Measurements from ENCODE around the gene RASGRF2.

The RASGRF2 gene

DNA sequence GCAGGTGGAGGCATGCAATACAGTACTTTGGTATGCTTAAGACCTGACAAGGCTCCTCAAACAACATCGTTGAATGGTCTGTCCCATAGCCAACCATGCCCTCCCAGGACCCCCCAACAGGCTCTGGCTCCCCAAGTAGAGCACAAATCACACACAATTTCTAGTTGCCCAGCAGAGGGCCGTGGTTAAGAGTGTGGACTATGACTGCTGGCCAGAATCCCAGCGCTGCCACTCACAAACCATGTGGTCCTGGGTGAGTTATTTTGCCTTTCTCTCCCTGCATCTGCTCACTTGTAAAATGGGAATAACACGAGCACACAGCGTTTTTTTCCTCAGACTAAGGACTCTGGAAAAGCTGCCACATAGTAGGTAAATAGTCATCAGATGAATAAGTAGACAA lies 279.4 kb downstream of the RASGRF2 start:
- TF ChIP-seq ZFX (IDR thresholded peaks at IDR 0.05; ENCODE audit: borderline replicate concordance) = no peak
- TF ChIP-seq, protein P1, sequence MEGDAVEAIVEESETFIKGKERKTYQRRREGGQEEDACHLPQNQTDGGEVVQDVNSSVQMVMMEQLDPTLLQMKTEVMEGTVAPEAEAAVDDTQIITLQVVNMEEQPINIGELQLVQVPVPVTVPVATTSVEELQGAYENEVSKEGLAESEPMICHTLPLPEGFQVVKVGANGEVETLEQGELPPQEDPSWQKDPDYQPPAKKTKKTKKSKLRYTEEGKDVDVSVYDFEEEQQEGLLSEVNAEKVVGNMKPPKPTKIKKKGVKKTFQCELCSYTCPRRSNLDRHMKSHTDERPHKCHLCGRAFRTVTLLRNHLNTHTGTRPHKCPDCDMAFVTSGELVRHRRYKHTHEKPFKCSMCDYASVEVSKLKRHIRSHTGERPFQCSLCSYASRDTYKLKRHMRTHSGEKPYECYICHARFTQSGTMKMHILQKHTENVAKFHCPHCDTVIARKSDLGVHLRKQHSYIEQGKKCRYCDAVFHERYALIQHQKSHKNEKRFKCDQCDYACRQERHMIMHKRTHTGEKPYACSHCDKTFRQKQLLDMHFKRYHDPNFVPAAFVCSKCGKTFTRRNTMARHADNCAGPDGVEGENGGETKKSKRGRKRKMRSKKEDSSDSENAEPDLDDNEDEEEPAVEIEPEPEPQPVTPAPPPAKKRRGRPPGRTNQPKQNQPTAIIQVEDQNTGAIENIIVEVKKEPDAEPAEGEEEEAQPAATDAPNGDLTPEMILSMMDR (IDR thresholded peaks at IDR 0.05) = no peak
- H3K27ac ChIP-seq = no peak overlapping the region

DNA sequence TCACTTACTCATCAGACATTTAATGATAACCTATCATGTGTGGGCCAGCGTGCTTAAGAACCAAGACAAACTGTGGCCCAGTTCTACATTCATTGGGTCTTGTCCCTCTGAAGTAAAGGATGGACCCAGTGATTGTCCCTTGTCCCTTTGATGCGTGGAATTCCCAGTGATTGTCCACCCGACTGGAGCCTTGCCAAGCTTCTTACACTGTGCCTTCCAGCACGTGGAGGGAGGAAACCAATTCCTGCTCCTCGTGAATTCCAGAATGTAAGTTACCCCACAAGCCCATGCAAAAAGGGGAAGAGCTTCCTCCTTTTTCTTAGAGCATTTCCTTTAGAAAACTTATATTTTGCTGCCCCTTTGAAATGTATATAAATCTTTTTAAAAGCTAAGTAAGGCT lies 280.8 kb downstream of the RASGRF2 start:
- no peak overlapping the region for H3K27ac ChIP-seq

DNA sequence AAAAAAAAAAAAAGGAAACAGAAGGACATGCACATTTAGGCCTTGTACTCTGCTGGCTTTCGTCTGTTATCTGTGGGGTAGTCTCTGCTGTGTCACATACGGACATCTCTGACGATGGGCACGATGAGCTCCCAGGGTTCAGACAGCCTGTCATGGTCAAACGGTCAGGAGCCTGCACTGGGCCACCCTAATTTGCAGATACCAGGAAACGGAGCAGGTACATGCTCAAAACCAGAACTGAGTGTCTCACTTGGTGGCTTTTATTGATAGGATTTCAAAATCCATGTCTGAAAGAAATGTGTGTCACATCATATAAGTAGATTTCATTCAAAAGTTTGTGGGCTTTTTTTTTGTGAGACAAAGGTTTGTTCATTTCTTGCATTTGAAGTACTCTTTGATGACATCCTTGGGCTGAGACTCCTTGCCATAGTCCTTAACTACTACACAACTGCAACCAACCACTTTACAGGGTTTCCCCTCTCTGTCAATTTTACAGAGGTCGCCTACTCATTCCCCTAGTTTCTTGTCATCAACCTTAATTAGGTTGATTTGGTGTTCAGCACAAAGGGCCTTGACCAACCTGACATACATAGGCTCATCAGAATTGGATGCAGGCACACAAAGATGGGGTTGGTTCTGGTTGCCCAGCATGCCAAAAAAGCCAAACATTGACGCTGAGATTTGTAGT lies 281.9 kb downstream of the RASGRF2 start:
- TF ChIP-seq ZFX (IDR thresholded peaks at IDR 0.05; ENCODE audit: borderline replicate concordance) = no peak
- TF ChIP-seq, protein P1 (IDR thresholded peaks at IDR 0.05) = no peak
- H3K27ac ChIP-seq = no peak overlapping the region

More for the DNA sequence above, 280.8 kb downstream of the RASGRF2 start:
- TF ChIP-seq, protein P1 (IDR thresholded peaks at IDR 0.05) = no peak
- TF ChIP-seq ZFX (IDR thresholded peaks at IDR 0.05; ENCODE audit: borderline replicate concordance) = no peak

DNA sequence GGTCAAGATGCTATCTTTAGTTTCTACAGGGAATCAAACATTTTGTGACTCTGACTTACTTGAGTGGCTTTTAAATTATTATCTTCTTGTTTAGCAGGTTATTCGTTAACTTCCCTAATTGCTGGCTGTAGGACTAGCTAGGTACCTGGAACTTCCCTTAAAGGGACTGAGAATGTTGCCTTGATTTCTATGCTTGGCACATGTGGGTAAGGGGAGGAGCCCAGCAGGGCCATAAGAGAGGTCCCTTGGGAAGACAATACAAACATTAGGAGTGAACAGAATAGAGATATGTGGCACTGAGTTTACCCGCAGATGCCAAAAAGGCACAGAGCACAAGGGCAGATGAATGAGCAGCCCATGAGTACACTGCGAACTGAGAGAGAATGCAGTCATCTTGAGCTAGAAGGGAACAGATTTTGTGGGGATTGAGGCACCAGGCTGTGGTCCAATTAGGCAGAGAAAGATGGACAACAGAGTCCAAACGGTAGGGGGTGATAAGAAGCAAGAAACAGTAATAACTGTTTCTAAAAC lies 282.8 kb downstream of the RASGRF2 start:
- no peak overlapping the region for H3K27ac ChIP-seq
- TF ChIP-seq, protein P1 (IDR thresholded peaks at IDR 0.05) = no peak
- TF ChIP-seq ZFX (IDR thresholded peaks at IDR 0.05; ENCODE audit: borderline replicate concordance) = no peak

DNA sequence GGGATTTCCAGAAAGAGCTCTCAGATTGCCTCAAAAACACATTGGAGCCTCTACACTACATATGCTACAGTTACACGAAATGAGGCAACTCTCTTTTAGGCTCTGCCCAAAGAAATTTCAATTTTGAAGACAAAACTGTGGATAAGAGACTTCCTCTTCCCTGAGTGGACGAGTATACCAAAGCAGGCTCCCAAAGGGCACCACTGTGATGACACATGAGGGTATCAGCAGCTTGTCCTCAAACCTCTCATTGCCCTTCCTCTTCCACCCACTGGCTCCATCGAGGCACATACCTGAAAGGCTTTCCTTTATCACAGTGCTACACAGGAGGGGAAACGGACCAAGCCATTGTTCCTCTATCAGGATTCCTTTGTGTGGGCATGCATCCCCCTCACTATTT lies 284.3 kb downstream of the RASGRF2 start:
- TF ChIP-seq, protein P1 (IDR thresholded peaks at IDR 0.05) = no peak
- no peak for TF ChIP-seq ZFX (IDR thresholded peaks at IDR 0.05; ENCODE audit: borderline replicate concordance)
- no peak overlapping the region for H3K27ac ChIP-seq

DNA sequence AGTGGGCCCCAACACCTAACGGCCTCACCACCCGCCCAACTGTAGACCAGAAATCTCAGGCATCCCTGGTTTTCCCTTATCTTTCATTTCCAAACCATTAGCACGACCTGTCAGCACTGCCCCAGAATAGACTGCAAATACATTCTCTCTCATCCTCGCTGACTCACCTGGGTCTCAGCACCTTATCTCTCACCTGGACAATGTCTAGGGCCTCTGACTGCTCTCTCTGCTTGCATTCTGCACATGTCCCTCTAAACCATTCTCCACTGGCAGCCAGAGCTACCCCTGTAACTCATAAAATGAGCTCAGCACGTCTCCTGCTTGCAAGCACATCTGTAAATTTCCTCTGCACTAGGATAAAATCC lies 285.7 kb downstream of the RASGRF2 start:
- H3K27ac ChIP-seq = no peak overlapping the region
- no peak for TF ChIP-seq ZFX (IDR thresholded peaks at IDR 0.05; ENCODE audit: borderline replicate concordance)
- TF ChIP-seq, protein P1 (IDR thresholded peaks at IDR 0.05) = no peak

DNA sequence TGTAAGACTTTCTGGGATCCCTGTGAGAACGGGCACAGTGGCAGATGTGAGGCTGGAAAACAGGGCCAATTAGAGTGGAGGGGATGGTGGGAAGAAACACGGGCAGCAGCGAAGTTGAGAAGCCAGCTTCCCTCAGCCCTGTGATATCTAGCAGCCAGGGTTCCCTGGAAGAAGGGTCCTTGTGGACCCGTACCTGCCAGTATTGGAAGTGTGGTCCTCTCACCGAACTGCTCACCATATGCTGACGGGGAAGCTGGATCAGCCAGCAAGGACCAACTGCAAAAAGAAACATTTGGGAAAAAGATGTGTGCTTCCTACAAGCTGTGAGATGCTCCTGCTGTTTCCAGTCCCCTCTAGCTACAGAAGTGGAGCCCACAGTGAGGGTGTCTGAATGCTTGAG lies 286.5 kb downstream of the RASGRF2 start:
- no peak overlapping the region for H3K27ac ChIP-seq
- TF ChIP-seq, protein P1 (IDR thresholded peaks at IDR 0.05) = no peak
- TF ChIP-seq ZFX (IDR thresholded peaks at IDR 0.05; ENCODE audit: borderline replicate concordance) = no peak
